ENCODE data around the gene ADI1.
"Not testable (repeated sequence)": the region's sequence is repeated elsewhere in the genome, so short reads cannot be mapped to it uniquely, and the experiment has no call there.

Gene ADI1

GRCh38 chr2:3449936-3450335, 69.4 kb downstream of the ADI1 start:
- no peak for DNase-seq (ENCODE audit: low spot score)
- TF ChIP-seq CTCF (IDR thresholded peaks at IDR 0.05; ENCODE audit: extremely low read depth, missing control alignments) = no peak

- TF ChIP-seq CTCF (IDR thresholded peaks at IDR 0.05; ENCODE audit: extremely low read depth, missing control alignments) = no peak
- no peak for DNase-seq (ENCODE audit: low spot score)
These were observed 70.2 kb downstream of the ADI1 start for GRCh38 chr2:3449086-3449485.

- DNase-seq (ENCODE audit: low spot score) = not testable (repeated sequence)
These were observed 70.9 kb downstream of the ADI1 start for GRCh38 chr2:3448441-3448911.

GRCh38 chr2:3447789-3448317, 71.5 kb downstream of the ADI1 start:
- no peak for DNase-seq (ENCODE audit: low spot score)

More at GRCh38 chr2:3447789-3448317, 71.5 kb downstream of the ADI1 start:
- TF ChIP-seq CTCF (IDR thresholded peaks at IDR 0.05; ENCODE audit: extremely low read depth, missing control alignments) = no peak

Measured in GM20000 (cell line).